GM12892 (cell line): ENCODE measurements around the gene MACROD1.

ENCODE experiments used
- POLR2A ChIP-seq: IDR thresholded peaks from 2 replicates; pipeline ENCODE4 v1.6.1; 2011; ENCODE audit warnings: low read depth, low read length, control low read depth
- POLR2AphosphoS5 ChIP-seq: IDR thresholded peaks from 2 replicates; pipeline ENCODE4 v1.6.1; 2011; ENCODE audit warnings: low read depth, low read length, control low read depth
- TAF1 ChIP-seq: IDR thresholded peaks from 2 replicates; pipeline ENCODE4 v1.6.1; 2011; ENCODE audit warnings: low read depth, mild to moderate bottlenecking, control low read depth, low read length, borderline replicate concordance

GRCh38 chr11:63985812-63986155, 180.1 kb downstream of the MACROD1 start:
- no peak for TF ChIP-seq POLR2A
- TF ChIP-seq TAF1, result no peak
- no peak for TF ChIP-seq POLR2AphosphoS5
